ENCODE measurements around the gene KRT8.

The KRT8 gene

GRCh38 chr12:52925717-52926595 is 21.1 kb upstream of the KRT8 start:
- DNase-seq (ENCODE audit: low spot score): no peak

- DNase-seq (ENCODE audit: low spot score): peak; percentile 73
Measured at GRCh38 chr12:52924764-52925716, 20.2 kb upstream of the KRT8 start.

GRCh38 chr12:52921488-52922165 is 16.8 kb upstream of the KRT8 start:
- no peak for DNase-seq (ENCODE audit: low spot score)

- DNase-seq (ENCODE audit: low spot score): no peak
Measured at GRCh38 chr12:52920937-52921336, 16.1 kb upstream of the KRT8 start.

GRCh38 chr12:52918784-52919183 is 13.9 kb upstream of the KRT8 start:
- no peak for DNase-seq (ENCODE audit: low spot score)

- DNase-seq (ENCODE audit: low spot score): no peak
Measured at GRCh38 chr12:52918351-52918750, 13.5 kb upstream of the KRT8 start.

GRCh38 chr12:52917800-52918199 is 12.9 kb upstream of the KRT8 start:
- DNase-seq (ENCODE audit: low spot score): no peak

GRCh38 chr12:52916216-52916615 is 11.3 kb upstream of the KRT8 start:
- DNase-seq (ENCODE audit: low spot score): no peak

GRCh38 chr12:52915637-52916036 is 10.8 kb upstream of the KRT8 start:
- DNase-seq (ENCODE audit: low spot score): no peak

GRCh38 chr12:52914576-52915121 is 9.8 kb upstream of the KRT8 start:
- DNase-seq (ENCODE audit: low spot score): no peak

GRCh38 chr12:52913431-52913821 is 8.6 kb upstream of the KRT8 start:
- no peak for DNase-seq (ENCODE audit: low spot score)

- no peak for DNase-seq (ENCODE audit: low spot score)
Measured at GRCh38 chr12:52912711-52913430, 8.0 kb upstream of the KRT8 start.

GRCh38 chr12:52910248-52910883 is 5.5 kb upstream of the KRT8 start:
- DNase-seq (ENCODE audit: low spot score): no peak

GRCh38 chr12:52909796-52910195 is 4.9 kb upstream of the KRT8 start:
- no peak for DNase-seq (ENCODE audit: low spot score)

- DNase-seq (ENCODE audit: low spot score): no peak
Measured at GRCh38 chr12:52909331-52909730, 4.5 kb upstream of the KRT8 start.

GRCh38 chr12:52907092-52907810 is 2.4 kb upstream of the KRT8 start:
- DNase-seq (ENCODE audit: low spot score): no peak

- DNase-seq (ENCODE audit: low spot score): no peak
Measured at GRCh38 chr12:52906191-52906601, 1.3 kb upstream of the KRT8 start.

GRCh38 chr12:52903855-52904508 is 894 bp downstream of the KRT8 start:
- DNase-seq (ENCODE audit: low spot score): peak; percentile 58

- DNase-seq (ENCODE audit: low spot score): peak; percentile 95
Measured at GRCh38 chr12:52903285-52903854, 1.5 kb downstream of the KRT8 start.

Data from AG20443 (cell line).